Tibial nerve (tissue), 4 donors: ENCODE results near the gene DNASE2. TPM values are rescaled to one million over a fixed set of nuclear protein-coding genes. Genes with fewer than 3 reads are reported as not detected.

ENCODE experiments used
- DNase-seq, 2 donors: peaks; one replicate each; pipeline ENCODE4 v3.0.0-alpha.2; 2019; ENCODE audit warnings: low spot score in 2 of 2
- H3K27ac ChIP-seq, 4 donors: fragments of 200-600 bp; sonication (generic) in 3 of 4; one replicate each; pipeline ENCODE4 v1.5.1; 2017 to 2019; ENCODE audit warnings: mild to moderate bottlenecking in 1 of 4
- H3K27me3 ChIP-seq, 2 donors: fragments of 200-600 bp; sonication (generic) in 1 of 2; one replicate each; pipeline versions ENCODE4 v1.5.1 to v1.6.0; 2017 to 2019
- H3K36me3 ChIP-seq, 3 donors: fragments of 200-600 bp; sonication (generic); one replicate each; pipeline ENCODE4 v1.5.1; 2018 to 2019
- H3K4me1 ChIP-seq, 4 donors: fragments of 200-600 bp; sonication (generic) in 3 of 4; one replicate each; pipeline ENCODE4 v1.5.1; 2017 to 2019
- H3K4me3 ChIP-seq, 4 donors: fragments of 200-600 bp; sonication (generic) in 3 of 4; one replicate each; pipeline ENCODE4 v1.5.1; 2017 to 2019; ENCODE audit warnings: mild to moderate bottlenecking in 1 of 4, moderate library complexity in 1 of 4
- H3K9me3 ChIP-seq, 4 donors: fragments of 200-600 bp; sonication (generic) in 3 of 4; one replicate each; pipeline ENCODE4 v1.5.1; 2017 to 2019
- EP300 ChIP-seq, 2 donors: sonication (generic); formaldehyde crosslinking; IDR thresholded peaks; one replicate each; pipeline ENCODE4 v1.6.1; 2017; ENCODE audit warnings: antibody characterized with exemption in 2 of 2, mild to moderate bottlenecking in 1 of 2
- POLR2A ChIP-seq, 2 donors: fragments of 450-650 bp; IDR thresholded peaks; one replicate each; pipeline ENCODE4 v1.6.1; 2017; ENCODE audit warnings: antibody characterized with exemption in 2 of 2, mild to moderate bottlenecking in 2 of 2, moderate library complexity in 2 of 2
- WGBS, 2 donors: methylation state at CpG; one replicate each; pipeline ENCODE4 v1.1.5; 2018; 5-methylcytosine and 5-hydroxymethylcytosine counted together
- total RNA-seq, 4 donors: library from RNA; depleted of rRNA; stranded (reverse); fragments of >200 nt; gene quantifications; one replicate each; pipeline ENCODE4 v1.1.0, GENCODE V29; 2016
- TF ChIP-seq, protein P1 (sequence below), 5 experiments: fragments of 200-600 bp in 3 of 5; fragments of 450-650 bp in 2 of 5; sonication (generic) in 3 of 5; IDR thresholded peaks; one replicate each; pipeline ENCODE4 v1.5.1; 2016 to 2019; ENCODE audit warnings: antibody characterized with exemption in 5 of 5, mild to moderate bottlenecking in 3 of 5, moderate library complexity in 2 of 5

DNASE2 gene
- total RNA-seq, 4 donors from 2014 or later, result 38.1 to 59.0 (median 44.2) TPM

GRCh38 chr19:12864143-12864542 is 17.1 kb downstream of the DNASE2 start:
- peaks cover 0 to 11% (median 2%) of the 10 kb centered on the region in 4 donors for H3K4me1 ChIP-seq
- no peak overlapping the region for H3K4me3 ChIP-seq
- TF ChIP-seq POLR2A (IDR thresholded peaks at IDR 0.05) (no peak), EP300 (IDR thresholded peaks at IDR 0.05) (no peak)
- TF ChIP-seq, protein P1, sequence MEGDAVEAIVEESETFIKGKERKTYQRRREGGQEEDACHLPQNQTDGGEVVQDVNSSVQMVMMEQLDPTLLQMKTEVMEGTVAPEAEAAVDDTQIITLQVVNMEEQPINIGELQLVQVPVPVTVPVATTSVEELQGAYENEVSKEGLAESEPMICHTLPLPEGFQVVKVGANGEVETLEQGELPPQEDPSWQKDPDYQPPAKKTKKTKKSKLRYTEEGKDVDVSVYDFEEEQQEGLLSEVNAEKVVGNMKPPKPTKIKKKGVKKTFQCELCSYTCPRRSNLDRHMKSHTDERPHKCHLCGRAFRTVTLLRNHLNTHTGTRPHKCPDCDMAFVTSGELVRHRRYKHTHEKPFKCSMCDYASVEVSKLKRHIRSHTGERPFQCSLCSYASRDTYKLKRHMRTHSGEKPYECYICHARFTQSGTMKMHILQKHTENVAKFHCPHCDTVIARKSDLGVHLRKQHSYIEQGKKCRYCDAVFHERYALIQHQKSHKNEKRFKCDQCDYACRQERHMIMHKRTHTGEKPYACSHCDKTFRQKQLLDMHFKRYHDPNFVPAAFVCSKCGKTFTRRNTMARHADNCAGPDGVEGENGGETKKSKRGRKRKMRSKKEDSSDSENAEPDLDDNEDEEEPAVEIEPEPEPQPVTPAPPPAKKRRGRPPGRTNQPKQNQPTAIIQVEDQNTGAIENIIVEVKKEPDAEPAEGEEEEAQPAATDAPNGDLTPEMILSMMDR (IDR thresholded peaks at IDR 0.05), result no peak
- 95% methylated on average over 4 of the region's 4 CpGs for WGBS, 2 donors
- DNase-seq, result no peak
- no peak overlapping the region for H3K27ac ChIP-seq
- no peaks in the 10 kb centered on the region for H3K9me3 ChIP-seq
- H3K36me3 ChIP-seq, result no peaks in the 10 kb centered on the region
- peaks cover 0 to 26% of the 10 kb centered on the region in 2 donors for H3K27me3 ChIP-seq

DNA sequence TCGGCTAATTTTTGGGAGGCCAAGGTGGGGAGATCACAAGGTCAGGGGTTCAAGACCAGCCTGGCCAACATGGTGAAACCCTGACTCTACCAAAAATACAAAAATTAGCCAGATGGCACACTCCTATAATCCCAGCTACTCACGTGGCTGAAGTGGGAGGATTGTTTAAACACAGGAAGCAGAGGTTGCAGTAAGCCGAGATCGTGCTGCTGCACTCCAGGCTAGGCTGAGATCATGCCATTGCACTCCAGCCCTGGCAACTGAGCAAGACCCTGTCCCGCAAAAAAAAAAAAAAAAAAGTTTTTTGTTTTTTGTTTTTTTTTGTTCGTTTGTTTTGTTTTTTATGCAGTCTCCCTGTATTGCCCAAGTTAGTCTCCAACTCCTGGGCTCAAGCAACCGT is 21.7 kb downstream of the DNASE2 start:
- peaks cover 0 to 15% (median 0%) of the 10 kb centered on the region in 4 donors for H3K9me3 ChIP-seq
- no peak overlapping the region for H3K27ac ChIP-seq
- H3K27me3 ChIP-seq, result peaks cover 0 to 4% of the 10 kb centered on the region in 2 donors
- no peak for DNase-seq
- no peak for TF ChIP-seq EP300 (IDR thresholded peaks at IDR 0.05)
- TF ChIP-seq POLR2A (IDR thresholded peaks at IDR 0.05), result no peak
- TF ChIP-seq, protein P1 (IDR thresholded peaks at IDR 0.05), result no peak
- no peaks in the 10 kb centered on the region for H3K36me3 ChIP-seq
- WGBS, 2 donors, result 56 to 70% methylated on average over 7 of the region's 7 CpGs
- no peak overlapping the region for H3K4me3 ChIP-seq
- no peaks in the 10 kb centered on the region for H3K4me1 ChIP-seq

GRCh38 chr19:12858041-12858928 is 23.0 kb downstream of the DNASE2 start:
- 92 to 94% methylated on average over 35 of the region's 35 CpGs for WGBS, 2 donors
- Histone ChIP-seq H3K4me3 (no peak overlapping the region), H3K27ac (no peak overlapping the region), H3K27me3 (peaks cover 0 to under 1% of the 10 kb centered on the region in 2 donors), H3K9me3 (peaks cover 0 to 15% (median 0%) of the 10 kb centered on the region in 4 donors), H3K36me3 (no peaks in the 10 kb centered on the region), H3K4me1 (no peaks in the 10 kb centered on the region)
- DNase-seq, result no peak
- TF ChIP-seq EP300 (IDR thresholded peaks at IDR 0.05) (no peak), POLR2A (IDR thresholded peaks at IDR 0.05) (no peak)
- TF ChIP-seq, protein P1 (IDR thresholded peaks at IDR 0.05), result no peak

DNA sequence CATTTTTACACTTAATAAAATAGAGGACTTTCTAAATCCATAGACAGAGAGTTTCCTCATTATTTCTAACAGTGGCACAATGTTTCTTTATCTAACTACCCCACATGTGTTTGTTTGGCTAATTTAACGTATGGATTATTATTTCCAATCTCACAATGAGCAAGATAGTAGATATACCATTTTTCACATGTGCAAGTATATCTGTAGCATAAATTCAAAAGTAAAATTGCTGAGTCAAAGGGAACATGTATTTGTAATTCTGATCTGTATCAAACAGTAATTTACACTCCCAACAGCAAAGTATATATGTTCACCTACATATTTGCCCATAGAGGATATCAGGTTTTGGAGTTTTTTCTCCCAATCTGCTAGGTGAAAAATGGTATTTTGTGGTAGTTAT is 24.6 kb downstream of the DNASE2 start:
- Histone ChIP-seq H3K27me3 (no peaks in the 10 kb centered on the region), H3K36me3 (no peaks in the 10 kb centered on the region), H3K9me3 (peaks cover 0 to 15% (median 0%) of the 10 kb centered on the region in 4 donors), H3K4me3 (no peak overlapping the region), H3K4me1 (no peaks in the 10 kb centered on the region), H3K27ac (no peak overlapping the region)
- 71 to 73% methylated on average over 1 of the region's 1 CpG for WGBS, 2 donors
- TF ChIP-seq, protein P1 (IDR thresholded peaks at IDR 0.05), result no peak
- TF ChIP-seq EP300 (IDR thresholded peaks at IDR 0.05) (no peak), POLR2A (IDR thresholded peaks at IDR 0.05) (no peak)
- DNase-seq, result no peak
